SK-N-SH (cell line): ENCODE data around the gene USP28. TPM values are rescaled to one million over a fixed set of nuclear protein-coding genes. Genes with fewer than 3 reads are reported as not detected.
A peak's percentile ranks its signal among the peaks of the same experiment; 100 is the strongest.

Experiments
- CTCF ChIA-PET: fragments of 300-600, 350-600 bp; formaldehyde crosslinking; extraction: SDS; loops from one replicate; lab custom pipeline; 2021; lab: Yijun Ruan, JAX
- POLR2A ChIA-PET: fragments of 350-600 bp; sonication (Branson Sonifier 250); formaldehyde crosslinking; extraction: SDS; loops from one replicate; lab custom pipeline; 2020; ENCODE audit warnings: antibody characterized with exemption, inconsistent platforms; lab: Yijun Ruan, JAX
- DNase-seq: peaks from one replicate; pipeline ENCODE4 v3.0.0; 2012
- H2AFZ ChIP-seq: fragments of 200-600 bp; sonication (generic); 2 replicates; pipeline ENCODE4 v1.8.1; 2016; ENCODE audit warnings: antibody characterized with exemption, mild to moderate bottlenecking, low read depth
- H3F3A ChIP-seq: fragments of 200-600 bp; sonication (generic); replicated peaks from 2 replicates; pipeline ENCODE3; 2016; ENCODE audit warnings: antibody characterized with exemption, mild to moderate bottlenecking; ENCODE audit not compliant: insufficient read depth
- H3K27ac ChIP-seq, 2 experiments: fragments of 200-500 bp in 1 of 2; fragments of 200-600 bp in 1 of 2; sonication (Bioruptor generic) in 1 of 2; sonication (generic), shearing (Covaris generic) in 1 of 2; 2 replicates each; pipeline versions ENCODE4 v1.5.1 to v1.6.1; 2014 to 2016; ENCODE audit warnings: low read depth in 2 of 2, inconsistent platforms in 1 of 2, low read length in 1 of 2, mild to moderate bottlenecking in 1 of 2, mixed read lengths in 1 of 2
- H3K27me3 ChIP-seq: fragments of 200-600 bp; sonication (generic), shearing (Covaris generic); 2 replicates; pipeline ENCODE4 v1.6.1; 2016; ENCODE audit warnings: mixed run types; ENCODE audit not compliant: insufficient read depth
- H3K36me3 ChIP-seq, 2 experiments: fragments of 200-500 bp in 1 of 2; fragments of 200-600 bp in 1 of 2; sonication (Bioruptor generic) in 1 of 2; sonication (generic) in 1 of 2; replicated peaks in 1 of 2; 2 replicates each; pipeline versions ENCODE3 to v1.5.1; 2014 to 2016; ENCODE audit warnings: low read length in 1 of 2, mild to moderate bottlenecking in 1 of 2; ENCODE audit not compliant: insufficient read depth in 2 of 2, control insufficient read depth in 1 of 2
- H3K4me1 ChIP-seq, 2 experiments: fragments of 200-500 bp in 1 of 2; fragments of 200-600 bp in 1 of 2; sonication (Bioruptor generic) in 1 of 2; sonication (generic), shearing (Covaris generic) in 1 of 2; 2 replicates each; pipeline versions ENCODE4 v1.5.1 to v1.6.1; 2014 to 2016; ENCODE audit warnings: low read depth in 1 of 2, low read length in 1 of 2, mixed run types in 1 of 2; ENCODE audit not compliant: insufficient read depth in 2 of 2, control insufficient read depth in 1 of 2
- H3K4me2 ChIP-seq: fragments of 200-600 bp; sonication (generic), shearing (Covaris generic); 2 replicates; pipeline ENCODE4 v1.6.1; 2017; ENCODE audit warnings: mixed run types
- H3K4me3 ChIP-seq, 2 experiments: fragments of 200-500 bp in 1 of 2; fragments of 200-600 bp in 1 of 2; sonication (Bioruptor generic) in 1 of 2; sonication (generic), shearing (Covaris generic) in 1 of 2; 2 replicates each; pipeline versions ENCODE4 v1.5.1 to v1.8.1; 2014 to 2016; ENCODE audit warnings: low read depth in 2 of 2, inconsistent platforms in 1 of 2, low read length in 1 of 2, mild to moderate bottlenecking in 1 of 2, mixed read lengths in 1 of 2, moderate library complexity in 1 of 2
- H3K79me2 ChIP-seq: fragments of 200-600 bp; sonication (generic); 2 replicates; pipeline ENCODE4 v1.8.1; 2017; ENCODE audit warnings: mild to moderate bottlenecking; ENCODE audit not compliant: insufficient read depth
- H3K9ac ChIP-seq: fragments of 200-600 bp; sonication (generic); 2 replicates; pipeline ENCODE4 v1.6.1; 2017; ENCODE audit warnings: mixed run types
- H3K9me2 ChIP-seq: fragments of 200-600 bp; sonication (generic); 2 replicates; pipeline ENCODE4 v1.6.1; 2017; ENCODE audit warnings: mixed run types
- H3K9me3 ChIP-seq: fragments of 200-600 bp; sonication (generic); 2 replicates; pipeline ENCODE4 v1.6.1; 2017; ENCODE audit warnings: mixed run types, mild to moderate bottlenecking, moderate library complexity
- H4K20me1 ChIP-seq: fragments of 200-600 bp; sonication (generic); 2 replicates; pipeline ENCODE4 v1.6.1; 2017; ENCODE audit warnings: mild to moderate bottlenecking, mixed run types; ENCODE audit not compliant: insufficient read depth
- CTCF ChIP-seq: fragments of 200-600 bp; sonication (generic); IDR thresholded peaks from 2 replicates; pipeline ENCODE4 v1.6.1; 2017; ENCODE audit warnings: antibody characterized with exemption, mild to moderate bottlenecking, moderate library complexity
- ELF1 ChIP-seq: IDR thresholded peaks from 2 replicates; pipeline ENCODE4 v1.4.0; 2012
- EP300 ChIP-seq, 2 experiments: IDR thresholded peaks; 2 replicates each; pipeline versions ENCODE4 v1.4.0 to v1.6.1; 2012; ENCODE audit warnings: borderline replicate concordance in 1 of 2, low read depth in 1 of 2, low read length in 1 of 2
- FOXM1 ChIP-seq: IDR thresholded peaks from 2 replicates; pipeline ENCODE4 v1.4.0; 2012; ENCODE audit warnings: low read depth, mild to moderate bottlenecking
- MAX ChIP-seq: IDR thresholded peaks from 2 replicates; pipeline ENCODE4 v1.4.0; 2012; ENCODE audit warnings: low read depth
- MXI1 ChIP-seq: IDR thresholded peaks from 2 replicates; pipeline ENCODE4 v1.6.1; 2012; ENCODE audit warnings: mild to moderate bottlenecking, low read depth, low read length, improper control_type of control experiment
- NRF1 ChIP-seq: IDR thresholded peaks from 2 replicates; pipeline ENCODE4 v1.6.1; 2012; ENCODE audit warnings: low read depth, mild to moderate bottlenecking, low read length
- RFX5 ChIP-seq: IDR thresholded peaks from 2 replicates; pipeline ENCODE4 v1.6.1; 2012; ENCODE audit warnings: mild to moderate bottlenecking, improper control_type of control experiment, low read length
- YY1 ChIP-seq: IDR thresholded peaks from 2 replicates; pipeline ENCODE4 v1.4.0; 2012; ENCODE audit warnings: low read depth, mild to moderate bottlenecking
- WGBS: methylation state at CpG from one replicate; pipeline ENCODE4 v1.1.6; 2017; ENCODE audit warnings: low lambda C conversion rate; 5-methylcytosine and 5-hydroxymethylcytosine counted together
- polyA plus RNA-seq, 3 experiments: library from polyadenylated mRNA; depleted of rRNA; stranded (reverse); fragments of >200 nt; gene quantifications; 2 replicates each; pipeline ENCODE4 v1.2.3, GENCODE V29; 2012
- TF ChIP-seq, protein P1 (sequence below): IDR thresholded peaks from 2 replicates; pipeline ENCODE4 v1.4.0; 2012; ENCODE audit warnings: low read depth, borderline replicate concordance

The USP28 gene
- polyA plus RNA-seq, 1 of the 3 experiments (the other 2 are of a cell fraction): 20.0 TPM

DNA sequence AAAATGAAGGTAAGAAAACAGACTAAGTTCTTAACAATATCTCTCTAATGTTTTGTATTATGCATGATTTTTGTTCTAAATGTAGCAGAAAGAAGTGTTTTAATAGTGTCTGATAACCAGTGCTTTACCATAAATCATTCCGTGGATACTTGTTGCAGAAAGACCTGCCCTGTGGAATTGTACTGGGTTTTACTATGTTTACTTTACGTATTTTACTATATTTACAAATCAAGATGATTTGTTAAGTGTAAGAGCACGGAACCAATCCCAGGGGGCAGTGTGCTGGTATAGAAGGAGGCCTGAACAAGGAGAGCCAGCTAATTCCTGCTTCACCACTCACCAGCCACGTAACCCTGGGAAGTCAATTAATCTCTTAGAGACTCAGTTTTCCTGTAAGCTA is 30.7 kb upstream of the USP28 start:
- TF ChIP-seq NRF1 (no peak), CTCF (peak; percentile 27), MAX (no peak)
- H3K36me3 ChIP-seq: no peaks in the 10 kb centered on the region
- no peaks in the 10 kb centered on the region for H4K20me1 ChIP-seq
- no peaks in the 10 kb centered on the region for H3F3A ChIP-seq
- no peaks in the 10 kb centered on the region; a peak in 2 of 4 replicates for H3K4me1 ChIP-seq
- H3K4me3 ChIP-seq: no peak overlapping the region
- H3K9me2 ChIP-seq: no peaks in the 10 kb centered on the region
- no peak overlapping the region for H3K4me2 ChIP-seq
- no peak for DNase-seq
- H3K9me3 ChIP-seq: no peaks in the 10 kb centered on the region
- ChIA-PET CTCF (interaction anchor here (0.7 to 6.4 kb wide), 7 partner anchors 10 to 599 kb away, joined by 3 to 61 read pairs (median 4); no protein-coding TSS in a partner anchor), POLR2A (no interaction called here)
- H3K27me3 ChIP-seq: no peaks in the 10 kb centered on the region; the same call in 1 of the 2 replicates
- no peak overlapping the region for H3K9ac ChIP-seq
- no peaks in the 10 kb centered on the region for H3K79me2 ChIP-seq
- H3K27ac ChIP-seq: no peak overlapping the region
- 44% methylated on average over 4 of the region's 4 CpGs for WGBS
- no peak overlapping the region for H2AFZ ChIP-seq

- CTCF ChIA-PET: interaction anchor here (1.4 to 6.4 kb wide), 4 partner anchors 8 to 357 kb away, joined by 4 to 61 read pairs (median 36); no protein-coding TSS in a partner anchor
Observed at GRCh38 chr11:113904379-113905101, 29.2 kb upstream of the USP28 start, which contains the start of gene HTR3B. Gene HTR3B (plus strand): TSS chr11:113904796. CDS start chr11:113904934, 138 bp downstream.

DNA sequence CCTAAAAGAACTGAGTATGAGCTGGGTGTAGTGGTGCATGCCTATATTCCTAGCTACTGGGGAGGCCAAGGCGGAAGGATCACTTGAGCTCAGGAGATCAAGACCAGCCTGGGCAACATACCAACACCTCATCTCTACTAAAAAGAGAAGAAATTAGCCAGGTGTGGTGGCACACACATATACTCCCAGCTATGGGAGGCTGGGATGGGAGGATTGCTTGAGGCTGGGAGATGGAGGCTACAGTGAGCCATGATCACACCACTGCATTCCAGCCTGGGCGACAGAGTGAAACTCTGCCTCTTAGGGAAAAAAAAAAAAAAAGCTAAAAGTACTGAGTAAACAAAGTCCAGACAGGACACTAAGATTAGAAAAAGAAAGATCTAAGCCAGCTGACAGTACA is 25.8 kb upstream of the USP28 start:
- Histone ChIP-seq H3K4me2 (no peak overlapping the region), H3K27ac (no peak overlapping the region), H3K36me3 (no peaks in the 10 kb centered on the region), H4K20me1 (no peaks in the 10 kb centered on the region), H3K79me2 (no peaks in the 10 kb centered on the region), H3K4me1 (no peaks in the 10 kb centered on the region; a peak in 2 of 4 replicates), H3K9ac (no peak overlapping the region), H3K27me3 (no peaks in the 10 kb centered on the region; the same call in 1 of the 2 replicates), H3K9me2 (no peaks in the 10 kb centered on the region), H3K4me3 (no peak overlapping the region), H2AFZ (no peak overlapping the region), H3F3A (no peaks in the 10 kb centered on the region), H3K9me3 (no peaks in the 10 kb centered on the region)
- DNase-seq: no peak
- CTCF ChIA-PET: interaction anchor here (1.1 to 11.6 kb wide), 2 partner anchors 11 to 361 kb away, joined by 3 to 376 read pairs; no protein-coding TSS in a partner anchor
- WGBS: 70% methylated on average over 2 of the region's 2 CpGs
- POLR2A ChIA-PET: no interaction called here
- TF ChIP-seq NRF1 (no peak), ELF1 (no peak), FOXM1 (no peak), MXI1 (no peak), RFX5 (no peak), MAX (no peak), EP300 (IDR thresholded peaks at IDR 0.05; ENCODE audit: borderline replicate concordance in 1 of 2, low read depth in 1 of 2, low read length in 1 of 2) (no peak), YY1 (no peak)
- TF ChIP-seq, protein P1, sequence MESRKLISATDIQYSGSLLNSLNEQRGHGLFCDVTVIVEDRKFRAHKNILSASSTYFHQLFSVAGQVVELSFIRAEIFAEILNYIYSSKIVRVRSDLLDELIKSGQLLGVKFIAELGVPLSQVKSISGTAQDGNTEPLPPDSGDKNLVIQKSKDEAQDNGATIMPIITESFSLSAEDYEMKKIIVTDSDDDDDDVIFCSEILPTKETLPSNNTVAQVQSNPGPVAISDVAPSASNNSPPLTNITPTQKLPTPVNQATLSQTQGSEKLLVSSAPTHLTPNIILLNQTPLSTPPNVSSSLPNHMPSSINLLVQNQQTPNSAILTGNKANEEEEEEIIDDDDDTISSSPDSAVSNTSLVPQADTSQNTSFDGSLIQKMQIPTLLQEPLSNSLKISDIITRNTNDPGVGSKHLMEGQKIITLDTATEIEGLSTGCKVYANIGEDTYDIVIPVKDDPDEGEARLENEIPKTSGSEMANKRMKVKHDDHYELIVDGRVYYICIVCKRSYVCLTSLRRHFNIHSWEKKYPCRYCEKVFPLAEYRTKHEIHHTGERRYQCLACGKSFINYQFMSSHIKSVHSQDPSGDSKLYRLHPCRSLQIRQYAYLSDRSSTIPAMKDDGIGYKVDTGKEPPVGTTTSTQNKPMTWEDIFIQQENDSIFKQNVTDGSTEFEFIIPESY: no peak

More at GRCh38 chr11:113904379-113905101, 29.2 kb upstream of the USP28 start, which contains the start of gene HTR3B:
- Histone ChIP-seq H3K79me2 (no peaks in the 10 kb centered on the region), H3F3A (no peaks in the 10 kb centered on the region), H2AFZ (no peak within 1 kb of the TSS), H3K27me3 (no peaks in the 10 kb centered on the region; the same call in 1 of the 2 replicates), H3K27ac (no peak within 1 kb of the TSS), H3K4me2 (no peak within 1 kb of the TSS), H3K9me2 (no peaks in the 10 kb centered on the region), H3K9ac (no peak within 1 kb of the TSS), H4K20me1 (no peaks in the 10 kb centered on the region), H3K9me3 (no peaks in the 10 kb centered on the region), H3K4me1 (no peaks in the 10 kb centered on the region; a peak in 2 of 4 replicates), H3K36me3 (no peaks in the 10 kb centered on the region), H3K4me3 (no peak within 1 kb of the TSS)
- POLR2A ChIA-PET: no interaction called here
- TF ChIP-seq EP300 (IDR thresholded peaks at IDR 0.05; ENCODE audit: borderline replicate concordance in 1 of 2, low read depth in 1 of 2, low read length in 1 of 2): peak in 1 of 2 experiments; percentile 36; a peak in 1 of 4 replicates
- no peak for TF ChIP-seq MAX
- WGBS: 31% methylated on average over 6 of the region's 6 CpGs
- DNase-seq: no peak
